Measurements from ENCODE around the gene NTRK3.

- TF ChIP-seq CTCF (IDR thresholded peaks at IDR 0.05): no peak
- TF ChIP-seq POLR2A (IDR thresholded peaks at IDR 0.05): no peak
These were observed 439.0 kb downstream of the NTRK3 start for GRCh38 chr15:87817553-87817952.

Measured in thyroid gland (tissue), 4 donors.